ENCODE data around the gene NKRF.
A peak's percentile ranks its signal among the peaks of the same experiment; 100 is the strongest.

NKRF gene

GRCh38 chrX:119574394-119575266 lies 31.6 kb downstream of the NKRF start, which contains the start of gene UBE2A:
Gene UBE2A, plus strand, starts transcription at chrX:119574563. Its CDS starts 149 bp downstream, at chrX:119574712.
- TF ChIP-seq, protein P1, sequence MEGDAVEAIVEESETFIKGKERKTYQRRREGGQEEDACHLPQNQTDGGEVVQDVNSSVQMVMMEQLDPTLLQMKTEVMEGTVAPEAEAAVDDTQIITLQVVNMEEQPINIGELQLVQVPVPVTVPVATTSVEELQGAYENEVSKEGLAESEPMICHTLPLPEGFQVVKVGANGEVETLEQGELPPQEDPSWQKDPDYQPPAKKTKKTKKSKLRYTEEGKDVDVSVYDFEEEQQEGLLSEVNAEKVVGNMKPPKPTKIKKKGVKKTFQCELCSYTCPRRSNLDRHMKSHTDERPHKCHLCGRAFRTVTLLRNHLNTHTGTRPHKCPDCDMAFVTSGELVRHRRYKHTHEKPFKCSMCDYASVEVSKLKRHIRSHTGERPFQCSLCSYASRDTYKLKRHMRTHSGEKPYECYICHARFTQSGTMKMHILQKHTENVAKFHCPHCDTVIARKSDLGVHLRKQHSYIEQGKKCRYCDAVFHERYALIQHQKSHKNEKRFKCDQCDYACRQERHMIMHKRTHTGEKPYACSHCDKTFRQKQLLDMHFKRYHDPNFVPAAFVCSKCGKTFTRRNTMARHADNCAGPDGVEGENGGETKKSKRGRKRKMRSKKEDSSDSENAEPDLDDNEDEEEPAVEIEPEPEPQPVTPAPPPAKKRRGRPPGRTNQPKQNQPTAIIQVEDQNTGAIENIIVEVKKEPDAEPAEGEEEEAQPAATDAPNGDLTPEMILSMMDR (conservative IDR thresholded peaks at IDR 0.05; ENCODE audit: low read length) = peak; percentile 32; the same call in 1 of the 2 replicates
- TF ChIP-seq EZH2phosphoT487 (IDR thresholded peaks at IDR 0.05; ENCODE audit: borderline replicate concordance) = no peak
- peak within 1 kb of the TSS; percentile 89 for H3K4me3 ChIP-seq (ENCODE audit: low read length, poor library complexity, severe bottlenecking)
- H4K20me1 ChIP-seq (ENCODE audit: insufficient read depth, low read length, poor library complexity, severe bottlenecking) = peaks cover 11% of the 10 kb centered on the region
- no peaks in the 10 kb centered on the region for H3K27me3 ChIP-seq (ENCODE audit: insufficient read depth, low read length, poor library complexity, severe bottlenecking)
- no peaks in the 10 kb centered on the region for H3K9me2 ChIP-seq (replicated peaks; ENCODE audit: low read depth, low read length)
- peak within 1 kb of the TSS; percentile 84 for H3K9ac ChIP-seq (ENCODE audit: low read depth, low read length, poor library complexity, severe bottlenecking)
- peaks cover 25% of the 10 kb centered on the region for H3K79me2 ChIP-seq (ENCODE audit: insufficient read depth, low read length)
- H3K4me1 ChIP-seq (ENCODE audit: insufficient read depth, low read length, poor library complexity, severe bottlenecking) = peaks cover 12% of the 10 kb centered on the region
- no peaks in the 10 kb centered on the region for H3K36me3 ChIP-seq (ENCODE audit: insufficient read depth, low read length)
- H2AFZ ChIP-seq (ENCODE audit: low read length) = peak within 1 kb of the TSS; percentile 99
- peak within 1 kb of the TSS; percentile 87 for H3K4me2 ChIP-seq (ENCODE audit: low read depth, low read length, poor library complexity, severe bottlenecking)
- H3K9me3 ChIP-seq (ENCODE audit: insufficient read depth, low read depth, low read length) = no peaks in the 10 kb centered on the region
- H3F3A ChIP-seq (ENCODE audit: low read depth) = no peaks in the 10 kb centered on the region; the same call in 1 of the 2 replicates

DNA sequence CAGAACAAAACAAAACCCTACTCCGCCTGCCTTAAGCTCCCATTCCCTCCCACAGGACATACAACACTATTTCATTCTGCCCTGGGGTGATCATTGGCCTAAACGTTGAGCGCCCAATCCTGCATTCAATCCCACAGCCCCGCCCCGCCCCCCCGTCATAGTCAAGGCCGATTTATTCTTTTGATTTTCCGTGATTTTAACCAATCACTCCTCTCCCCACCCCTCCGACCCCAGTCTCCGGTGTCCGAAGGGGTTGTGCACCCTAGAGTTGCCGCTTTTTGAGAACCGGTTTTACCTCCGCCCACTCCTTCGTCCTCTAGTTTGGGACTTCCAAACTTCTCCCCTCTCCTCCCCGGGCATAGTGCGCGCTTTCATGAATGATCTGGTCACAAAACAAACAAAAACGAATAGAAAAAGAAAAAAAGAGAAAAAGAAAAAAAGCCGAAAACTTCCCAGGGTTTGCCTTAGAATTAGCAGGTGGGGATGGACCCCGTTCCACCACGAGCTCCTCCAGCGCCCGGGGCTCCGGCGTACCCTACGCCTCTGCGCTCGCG lies 32.3 kb downstream of the NKRF start:
- no peaks in the 10 kb centered on the region; the same call in 1 of the 2 replicates for H3F3A ChIP-seq (ENCODE audit: low read depth)
- peak overlapping the region; percentile 66 for H3K9ac ChIP-seq (ENCODE audit: low read depth, low read length, poor library complexity, severe bottlenecking)
- peaks cover 25% of the 10 kb centered on the region for H3K79me2 ChIP-seq (ENCODE audit: insufficient read depth, low read length)
- no peak for TF ChIP-seq EZH2phosphoT487 (IDR thresholded peaks at IDR 0.05; ENCODE audit: borderline replicate concordance)
- TF ChIP-seq, protein P1 (conservative IDR thresholded peaks at IDR 0.05; ENCODE audit: low read length) = no peak
- H2AFZ ChIP-seq (ENCODE audit: low read length) = peak overlapping the region; percentile 99
- peak overlapping the region; percentile 89 for H3K4me3 ChIP-seq (ENCODE audit: low read length, poor library complexity, severe bottlenecking)
- H3K4me1 ChIP-seq (ENCODE audit: insufficient read depth, low read length, poor library complexity, severe bottlenecking) = peaks cover 12% of the 10 kb centered on the region
- H3K27me3 ChIP-seq (ENCODE audit: insufficient read depth, low read length, poor library complexity, severe bottlenecking) = no peaks in the 10 kb centered on the region
- H4K20me1 ChIP-seq (ENCODE audit: insufficient read depth, low read length, poor library complexity, severe bottlenecking) = peaks cover 11% of the 10 kb centered on the region
- no peaks in the 10 kb centered on the region for H3K9me2 ChIP-seq (replicated peaks; ENCODE audit: low read depth, low read length)
- H3K4me2 ChIP-seq (ENCODE audit: low read depth, low read length, poor library complexity, severe bottlenecking) = peak overlapping the region; percentile 71
- no peaks in the 10 kb centered on the region for H3K36me3 ChIP-seq (ENCODE audit: insufficient read depth, low read length)
- H3K9me3 ChIP-seq (ENCODE audit: insufficient read depth, low read depth, low read length) = no peaks in the 10 kb centered on the region

DNA sequence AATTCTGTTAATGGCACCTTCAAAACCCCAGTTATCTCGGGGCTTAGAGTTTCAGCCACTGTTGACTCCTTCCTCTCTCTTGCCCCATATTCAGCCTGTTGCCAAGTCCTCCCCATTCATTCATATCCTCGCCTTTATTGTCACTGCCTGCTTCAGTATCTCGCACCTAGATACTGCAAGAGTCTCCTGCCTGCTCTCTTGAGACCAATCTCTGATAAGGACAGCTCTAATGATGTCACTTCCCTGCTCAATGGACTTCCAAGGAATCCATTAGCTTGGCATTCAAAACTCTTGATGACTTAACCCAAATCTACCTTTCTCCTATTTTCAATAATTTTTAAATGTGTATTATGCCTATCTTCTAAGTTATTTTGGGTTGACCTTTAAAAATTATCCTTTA lies 33.0 kb downstream of the NKRF start:
- H2AFZ ChIP-seq (ENCODE audit: low read length) = no peak overlapping the region
- peak overlapping the region; percentile 89 for H3K4me3 ChIP-seq (ENCODE audit: low read length, poor library complexity, severe bottlenecking)
- no peaks in the 10 kb centered on the region for H3K9me3 ChIP-seq (ENCODE audit: insufficient read depth, low read depth, low read length)
- no peak for TF ChIP-seq EZH2phosphoT487 (IDR thresholded peaks at IDR 0.05; ENCODE audit: borderline replicate concordance)
- H3K36me3 ChIP-seq (ENCODE audit: insufficient read depth, low read length) = no peaks in the 10 kb centered on the region
- H3K4me2 ChIP-seq (ENCODE audit: low read depth, low read length, poor library complexity, severe bottlenecking) = peak overlapping the region; percentile 71
- peaks cover 11% of the 10 kb centered on the region for H4K20me1 ChIP-seq (ENCODE audit: insufficient read depth, low read length, poor library complexity, severe bottlenecking)
- peak overlapping the region; percentile 66 for H3K9ac ChIP-seq (ENCODE audit: low read depth, low read length, poor library complexity, severe bottlenecking)
- peaks cover 25% of the 10 kb centered on the region for H3K79me2 ChIP-seq (ENCODE audit: insufficient read depth, low read length)
- peaks cover 12% of the 10 kb centered on the region for H3K4me1 ChIP-seq (ENCODE audit: insufficient read depth, low read length, poor library complexity, severe bottlenecking)
- no peaks in the 10 kb centered on the region for H3F3A ChIP-seq (ENCODE audit: low read depth)
- no peaks in the 10 kb centered on the region for H3K27me3 ChIP-seq (ENCODE audit: insufficient read depth, low read length, poor library complexity, severe bottlenecking)
- H3K9me2 ChIP-seq (replicated peaks; ENCODE audit: low read depth, low read length) = no peaks in the 10 kb centered on the region
